M059J (cell line): ENCODE measurements around the gene LAPTM4A. TPM values are rescaled to one million over a fixed set of nuclear protein-coding genes. Genes with fewer than 3 reads are reported as not detected.
"Not testable (repeated sequence)": the region's sequence is repeated elsewhere in the genome, so short reads cannot be mapped to it uniquely, and the experiment has no call there.

Source experiments
- DNase-seq: peaks from one replicate; pipeline ENCODE4 v3.0.0-alpha.2; 2012; ENCODE audit warnings: low read depth
- total RNA-seq: library from RNA; depleted of rRNA; stranded (reverse); fragments of >200 nt; shearing (Covaris generic); gene quantifications from 2 replicates; pipeline ENCODE4 v1.2.3, GENCODE V29; 2014

LAPTM4A gene
- total RNA-seq, 1 experiment from 2014 or later = 211 TPM

DNA sequence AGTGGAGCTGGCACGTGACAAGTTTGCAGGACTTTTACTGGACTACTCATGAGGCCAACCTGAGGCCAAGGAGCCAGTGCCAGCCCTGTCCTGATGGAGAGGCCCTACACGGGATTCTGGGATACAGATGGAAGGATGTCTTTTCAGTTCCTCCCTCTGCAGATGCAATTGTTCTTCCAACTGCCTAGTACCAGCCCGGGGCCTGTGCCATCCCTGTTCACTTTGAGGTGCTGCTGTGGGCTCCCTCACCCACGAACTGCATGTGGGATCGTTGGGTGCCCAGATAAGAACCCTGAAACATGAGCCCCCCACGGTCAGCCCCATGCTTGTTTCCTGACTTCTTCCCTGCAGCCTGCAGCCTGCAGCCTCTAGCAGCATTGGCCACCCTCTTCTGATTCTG, 25.3 kb upstream of the LAPTM4A start:
- no peak for DNase-seq

DNA sequence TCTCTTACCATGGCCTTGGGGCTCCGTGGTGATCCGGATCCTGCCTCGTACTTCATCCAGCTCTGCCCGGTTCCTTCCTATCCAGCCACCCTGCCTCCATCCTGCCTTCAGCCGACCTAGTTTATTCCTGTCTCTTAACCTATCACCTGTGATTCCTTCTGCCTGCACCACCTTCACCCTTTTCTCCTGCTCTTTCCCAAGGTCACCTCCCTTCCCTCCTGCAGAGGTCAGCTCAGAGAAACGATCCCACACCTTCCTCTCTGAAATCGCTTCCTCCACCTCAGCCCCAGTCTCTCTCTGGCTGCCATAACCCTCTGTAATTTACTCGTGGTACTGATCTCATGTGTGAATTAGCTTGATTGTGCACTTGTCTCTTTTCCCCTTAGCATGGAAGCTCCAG, 23.5 kb upstream of the LAPTM4A start:
- no peak for DNase-seq

DNA sequence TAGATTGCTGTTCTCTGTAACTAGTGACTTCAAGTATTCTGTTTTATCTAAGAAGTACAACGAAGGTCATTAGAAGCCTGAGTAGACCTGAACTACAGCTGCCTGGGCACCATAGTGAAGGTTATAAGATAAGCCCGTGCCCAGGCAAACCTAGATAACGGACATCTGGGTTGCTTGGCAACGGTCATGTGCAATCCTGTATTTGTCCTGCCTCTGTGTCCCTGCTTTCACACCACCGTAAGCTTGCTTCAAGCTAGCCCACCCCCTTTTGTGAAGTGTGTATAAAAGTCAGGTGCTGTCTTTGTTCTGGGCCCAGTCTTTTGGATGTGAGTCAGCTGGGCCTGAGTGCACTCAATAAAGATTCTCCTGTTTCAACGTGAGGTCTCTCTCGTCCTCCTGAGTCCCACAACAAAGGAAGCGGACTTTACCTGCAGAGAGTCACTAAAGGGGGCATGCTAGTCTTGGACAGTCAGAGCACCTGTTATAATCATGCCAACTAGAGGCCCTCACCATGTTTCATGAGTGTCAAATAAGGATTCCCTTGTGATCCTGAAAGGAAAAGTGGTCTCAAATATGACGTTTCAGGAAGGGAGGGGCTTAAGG, 22.7 kb upstream of the LAPTM4A start:
- DNase-seq = not testable (repeated sequence)

DNA sequence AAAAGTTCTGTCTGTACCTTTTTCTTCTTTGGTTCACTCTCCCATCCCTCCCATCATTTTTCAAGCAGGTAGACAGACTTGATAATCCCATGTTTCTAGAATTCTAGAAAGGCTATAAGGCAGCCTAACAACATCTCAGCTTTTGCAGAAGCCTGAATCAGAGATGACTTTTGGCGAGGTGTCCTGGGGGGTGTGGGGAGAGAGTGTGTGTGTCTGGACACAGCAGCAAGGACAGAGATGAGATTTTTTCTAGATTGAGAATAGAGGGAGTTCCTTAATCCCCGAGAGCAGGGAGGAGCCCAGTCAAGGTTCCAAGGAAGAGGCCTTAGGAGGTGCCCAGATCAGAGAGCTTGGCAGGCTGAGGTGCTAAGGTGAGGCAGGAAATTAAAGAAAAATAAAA, 22.0 kb upstream of the LAPTM4A start:
- DNase-seq = no peak

DNA sequence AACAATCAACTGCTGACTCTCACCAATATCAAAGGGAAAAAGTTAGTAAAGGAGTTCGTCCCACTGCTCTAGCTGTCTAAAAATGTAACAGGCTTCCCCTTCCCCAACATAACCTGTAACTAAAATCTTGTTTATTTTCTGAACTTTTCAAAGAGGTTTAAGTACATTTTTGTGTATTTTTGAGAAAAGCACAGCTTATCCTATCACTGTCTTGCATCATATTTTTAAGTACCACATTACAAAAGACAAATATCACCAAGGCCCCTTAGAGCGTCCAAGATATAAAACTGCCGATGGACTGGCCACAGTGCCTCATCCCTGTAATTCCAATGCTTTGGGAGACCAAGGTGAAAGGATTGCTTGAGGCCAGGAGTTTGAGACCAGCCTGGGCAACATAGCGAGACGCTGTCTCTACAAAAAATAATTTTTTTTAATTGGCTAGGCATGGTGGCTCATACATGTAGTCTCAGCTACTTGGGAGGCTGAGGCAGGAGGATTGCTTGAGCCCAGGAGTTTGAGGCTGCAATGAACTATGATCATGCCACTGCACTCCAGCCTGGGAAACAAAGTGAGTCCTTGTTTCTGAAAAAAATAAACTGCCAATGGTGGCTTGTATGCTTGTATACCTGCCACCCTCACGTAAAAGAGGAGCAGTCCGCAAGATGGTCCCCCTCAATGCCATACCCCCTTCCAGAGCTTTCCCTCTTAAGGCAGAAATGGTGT, 21.2 kb upstream of the LAPTM4A start:
- DNase-seq = no peak

DNA sequence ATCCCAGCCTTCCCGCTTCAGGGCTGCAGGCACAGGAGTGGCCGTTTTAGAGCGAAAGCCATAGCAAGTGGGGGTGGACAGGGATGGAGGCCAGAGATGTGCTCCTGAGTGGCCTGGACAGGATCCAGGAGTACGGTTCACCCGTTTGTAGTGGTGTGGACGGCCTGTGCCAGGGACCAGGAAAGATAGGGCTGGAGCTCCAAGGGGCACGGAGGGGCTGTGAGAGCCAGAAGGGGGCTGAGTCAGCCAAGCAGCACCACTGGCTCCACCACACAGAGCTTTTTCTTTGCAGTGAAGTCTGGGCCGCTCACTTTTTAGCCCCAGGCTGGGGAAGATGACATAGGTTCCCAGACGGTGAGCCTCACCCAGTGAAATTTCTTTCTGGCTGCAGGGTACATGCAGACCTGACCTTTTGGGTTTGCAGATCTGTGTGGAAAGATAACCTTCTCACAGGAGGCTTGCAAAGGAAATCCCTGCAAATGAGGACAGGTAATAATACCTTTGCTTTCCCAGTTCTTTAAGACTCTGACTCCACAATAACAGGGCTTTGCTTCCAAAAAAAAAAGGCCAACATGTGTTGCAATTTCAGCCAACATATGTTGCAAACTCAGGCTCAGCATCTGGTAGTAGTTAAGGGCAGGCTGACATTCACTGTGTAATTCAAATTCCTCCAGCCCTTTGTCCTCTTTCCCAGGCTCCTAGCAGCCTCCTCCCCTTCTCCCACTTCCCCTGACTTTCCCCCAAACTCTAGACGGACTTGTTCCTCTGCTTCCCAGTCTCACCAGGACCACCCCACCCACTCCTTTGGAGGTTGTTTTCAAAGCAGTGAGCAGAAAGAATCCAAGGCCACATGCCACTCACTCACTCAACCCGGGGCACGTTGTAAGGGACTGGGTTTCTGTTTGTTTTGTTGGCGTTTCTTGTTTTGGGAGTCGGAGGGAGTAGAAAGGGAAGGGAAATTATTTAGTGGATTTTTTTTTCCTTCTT, 20.3 kb upstream of the LAPTM4A start:
- peak; percentile 94 for DNase-seq

DNA sequence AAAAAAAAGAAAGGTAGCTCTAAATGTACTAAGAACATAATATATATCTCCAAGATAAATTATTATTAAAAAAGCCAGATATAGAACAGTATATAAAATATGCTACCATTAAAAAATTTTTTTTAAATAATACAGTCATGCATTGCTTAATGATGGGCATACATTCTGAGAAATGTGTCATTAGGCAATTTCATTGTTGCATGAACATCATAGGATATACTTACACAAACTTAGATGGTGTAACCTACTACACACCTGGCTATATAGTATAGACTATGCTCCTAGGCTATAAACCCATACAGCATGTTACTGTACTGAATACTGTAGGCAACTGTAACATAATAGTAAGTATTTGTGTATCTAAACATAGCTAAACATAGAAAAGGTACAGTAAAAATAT, 18.3 kb upstream of the LAPTM4A start:
- DNase-seq = no peak

DNA sequence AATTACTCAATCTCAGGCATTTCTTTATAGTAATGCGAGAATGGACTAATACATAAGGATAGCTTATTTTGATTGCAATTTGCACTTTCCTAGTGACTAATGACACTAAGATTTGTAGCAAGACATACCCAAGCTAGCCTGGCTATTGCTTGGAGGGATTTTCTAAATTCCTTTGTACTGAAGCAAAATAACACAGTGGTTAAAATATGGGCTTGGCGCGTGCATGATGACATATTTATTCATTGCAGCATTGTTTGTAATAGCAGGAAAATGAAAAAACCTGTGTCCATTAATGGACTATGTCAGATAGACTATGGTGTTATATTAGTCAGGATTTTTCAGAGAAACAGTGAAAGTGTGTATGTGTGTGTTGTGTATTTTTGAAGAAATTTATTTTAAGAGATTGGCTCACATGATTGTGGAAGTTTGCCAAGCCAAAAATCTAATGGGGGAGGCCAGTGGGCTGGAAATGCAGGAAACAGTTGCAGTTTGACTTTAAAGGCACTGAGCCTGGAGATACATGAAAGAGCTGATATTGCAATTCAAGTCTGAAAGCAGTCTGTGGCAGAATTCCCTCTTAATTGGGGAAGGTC, 16.7 kb upstream of the LAPTM4A start:
- DNase-seq = peak; percentile 91

DNA sequence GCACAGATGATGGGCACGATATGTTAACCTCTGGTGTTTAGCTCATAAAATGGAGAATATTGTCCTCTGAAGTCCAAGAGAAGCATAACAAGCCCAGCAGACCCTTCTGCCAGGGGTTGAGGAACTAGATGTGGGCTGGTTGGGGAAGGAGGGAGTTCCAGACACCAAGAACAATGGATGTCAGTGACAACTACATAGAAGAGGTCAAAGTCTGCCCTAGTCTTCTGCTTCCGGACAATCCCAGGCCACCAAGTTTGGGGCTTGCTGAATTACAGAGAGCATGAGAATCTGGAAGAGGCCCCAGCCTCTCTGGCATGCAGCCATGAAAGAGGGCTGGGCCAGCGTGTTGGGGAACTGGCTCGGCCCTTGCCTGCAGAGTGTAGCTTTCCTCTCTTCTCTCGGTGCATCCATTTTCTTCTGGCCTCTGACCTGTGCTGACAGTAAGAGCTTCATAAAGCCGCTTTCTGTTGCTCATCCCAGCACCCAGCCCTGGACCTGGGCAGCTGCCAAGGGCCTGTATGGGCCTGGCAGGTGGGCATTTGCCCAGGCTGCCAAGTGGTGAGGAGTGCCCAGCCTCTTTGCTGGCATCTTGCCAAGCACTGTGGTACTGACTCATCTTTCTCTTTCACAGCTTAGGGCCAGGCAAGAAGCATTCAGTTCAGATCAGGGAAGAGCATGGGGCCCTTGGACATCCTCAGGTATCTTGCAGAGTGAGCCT, 14.6 kb upstream of the LAPTM4A start:
- DNase-seq = peak; percentile 95

DNA sequence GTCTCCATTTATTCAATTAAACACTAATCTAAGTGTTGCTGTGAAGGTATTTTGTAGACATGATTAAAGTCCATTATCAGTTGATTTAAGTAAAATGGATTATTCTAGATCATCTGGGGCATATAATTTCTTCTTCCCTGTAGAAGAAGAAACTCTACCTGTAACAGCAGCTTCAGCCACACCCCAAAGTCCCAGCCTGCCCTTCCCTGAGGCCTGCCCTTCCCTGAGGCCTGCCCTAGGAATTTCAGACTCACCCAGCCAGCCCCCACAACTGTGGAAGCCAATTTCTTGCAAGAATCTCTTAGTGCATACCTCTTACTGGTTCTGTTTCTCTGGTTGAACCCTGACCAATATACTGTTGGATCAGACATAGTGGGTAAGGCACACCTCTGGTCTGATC, 13.4 kb upstream of the LAPTM4A start:
- no peak for DNase-seq

DNA sequence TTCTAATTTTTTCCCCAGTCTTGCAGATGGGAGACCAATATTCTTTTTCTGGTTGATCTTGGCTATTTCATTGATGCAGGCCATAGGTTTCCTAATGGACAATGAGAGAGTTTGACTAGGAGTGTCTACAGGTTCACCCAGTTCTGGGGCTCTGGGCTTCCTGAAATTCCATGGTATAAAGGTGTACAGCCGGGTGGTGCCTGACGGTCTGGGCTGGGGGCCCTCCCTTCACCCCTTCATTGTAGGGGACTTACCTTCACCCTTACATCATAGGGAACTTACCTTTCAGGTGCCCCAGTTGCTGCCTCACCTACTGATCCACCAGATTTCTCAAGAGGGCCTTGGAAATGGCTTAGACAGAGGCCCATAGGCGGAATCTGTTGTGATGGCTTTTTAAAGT, 13.0 kb upstream of the LAPTM4A start:
- no peak for DNase-seq

DNA sequence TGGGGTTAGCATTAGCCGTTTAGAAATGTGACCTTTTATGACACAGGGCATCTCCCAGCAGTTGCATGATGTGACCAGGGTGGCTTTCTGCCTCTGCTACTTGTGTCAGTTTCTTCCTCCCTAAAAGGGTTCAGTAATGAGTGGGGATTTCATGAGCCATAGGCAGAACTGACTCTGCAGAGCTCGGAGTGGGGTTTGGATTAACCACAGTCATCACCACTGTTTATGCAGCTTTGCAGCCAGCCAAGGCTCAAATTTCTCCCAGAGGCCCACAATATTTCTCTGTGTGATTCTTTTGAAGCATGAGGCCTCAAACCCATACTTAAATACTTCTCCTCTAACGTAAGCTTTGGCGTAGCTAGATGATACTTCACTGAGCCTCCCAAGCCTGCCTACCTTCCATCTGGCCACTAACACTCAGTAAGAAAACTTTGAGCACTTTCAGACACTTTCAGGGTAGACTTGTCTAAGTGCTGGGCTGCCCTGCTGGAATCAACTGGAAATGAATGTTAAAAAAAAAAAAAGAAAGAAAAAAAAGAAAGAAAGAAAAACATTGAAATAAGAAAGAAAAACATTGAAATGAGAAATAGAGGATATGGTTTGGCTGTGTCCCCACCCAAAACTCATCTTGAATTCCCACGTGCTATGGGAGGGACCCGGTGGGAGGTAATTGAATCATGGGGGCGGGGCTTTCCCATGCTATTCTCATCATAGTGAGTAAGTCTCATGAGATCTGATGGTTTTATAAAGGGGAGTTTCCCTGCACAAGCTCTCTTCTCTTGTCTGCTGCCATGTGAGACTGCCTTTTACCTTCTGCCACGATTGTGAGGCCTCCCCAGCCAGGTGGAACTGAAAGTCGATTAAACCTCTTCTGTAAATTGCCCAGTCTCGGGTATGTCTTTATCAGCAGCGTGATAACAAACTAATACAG, 11.5 kb upstream of the LAPTM4A start:
- peak; percentile 84 for DNase-seq

DNA sequence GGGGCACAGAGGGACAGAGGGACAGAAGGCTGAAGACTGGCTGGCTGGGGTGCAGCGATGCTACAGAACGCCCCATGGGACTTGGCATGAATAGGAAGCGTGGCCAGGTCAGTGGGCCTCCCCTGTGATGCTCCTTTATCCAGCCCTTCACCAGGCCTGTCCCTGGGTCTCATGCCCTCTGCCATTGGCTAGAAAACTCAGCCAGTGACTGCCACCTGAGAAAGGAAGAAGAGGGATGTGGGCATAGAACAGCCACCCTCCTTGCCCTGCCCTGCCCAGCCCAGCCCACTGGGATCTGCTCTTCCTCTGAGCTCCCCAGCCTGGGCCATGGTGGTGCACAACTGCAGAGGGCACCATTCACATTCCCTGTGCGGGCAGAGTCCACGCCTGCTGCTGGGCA, 10.5 kb upstream of the LAPTM4A start:
- no peak for DNase-seq

DNA sequence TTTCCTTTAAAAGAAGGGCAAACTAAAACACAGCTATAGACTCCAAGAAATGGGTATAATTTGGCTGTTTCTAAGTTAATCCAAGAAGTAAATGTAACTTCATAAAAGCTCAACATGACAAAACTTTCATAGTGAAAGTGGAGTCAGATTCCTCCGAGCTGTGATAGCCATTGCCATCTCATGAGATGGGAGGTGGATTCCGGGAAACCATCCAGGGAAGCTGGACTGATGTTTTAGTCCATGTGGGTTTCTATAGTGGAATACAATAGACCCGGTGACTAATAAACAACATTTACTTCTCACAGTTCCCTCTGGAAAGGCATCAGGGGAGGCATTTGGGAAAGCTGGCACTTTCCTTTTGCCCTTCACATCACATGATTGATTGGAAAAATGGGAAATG, 10.0 kb upstream of the LAPTM4A start:
- peak; percentile 76 for DNase-seq

DNA sequence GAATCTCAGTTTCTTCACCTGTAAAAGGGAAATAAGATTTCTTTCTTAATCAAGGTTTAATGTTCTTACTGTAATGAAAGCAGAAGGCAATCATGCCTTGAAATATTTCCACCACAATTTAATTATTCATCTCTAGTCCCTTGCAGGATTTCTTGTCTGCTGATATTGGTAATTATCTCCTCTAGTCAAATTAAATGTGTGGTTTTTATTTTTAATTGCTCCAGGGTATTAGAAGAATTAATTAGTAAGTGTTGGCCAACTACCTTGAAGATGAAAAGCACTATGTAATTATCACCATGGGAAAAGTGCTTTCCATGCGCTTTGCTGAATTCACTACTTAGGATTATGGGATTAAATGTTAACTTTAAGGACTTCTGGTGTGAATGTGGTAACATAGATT, 8.7 kb upstream of the LAPTM4A start:
- DNase-seq = no peak

DNA sequence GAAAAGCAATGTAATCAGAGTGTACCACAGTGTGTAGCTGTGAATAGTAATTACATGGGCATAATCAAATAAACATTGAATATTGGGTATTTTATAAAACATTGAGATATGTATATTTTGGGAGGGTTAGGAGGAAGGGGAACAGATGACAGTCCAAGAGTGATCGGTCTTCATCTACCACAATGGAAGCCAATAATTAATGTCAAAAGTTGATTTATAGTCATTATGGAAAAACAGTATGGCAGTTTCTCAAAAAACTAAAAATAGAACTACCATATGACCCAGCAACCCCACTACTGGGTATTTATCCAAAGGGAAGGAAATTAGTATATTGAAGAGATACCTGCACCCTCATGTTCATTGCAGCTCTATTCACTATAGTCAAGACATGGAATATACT, 5.8 kb upstream of the LAPTM4A start:
- no peak for DNase-seq

DNA sequence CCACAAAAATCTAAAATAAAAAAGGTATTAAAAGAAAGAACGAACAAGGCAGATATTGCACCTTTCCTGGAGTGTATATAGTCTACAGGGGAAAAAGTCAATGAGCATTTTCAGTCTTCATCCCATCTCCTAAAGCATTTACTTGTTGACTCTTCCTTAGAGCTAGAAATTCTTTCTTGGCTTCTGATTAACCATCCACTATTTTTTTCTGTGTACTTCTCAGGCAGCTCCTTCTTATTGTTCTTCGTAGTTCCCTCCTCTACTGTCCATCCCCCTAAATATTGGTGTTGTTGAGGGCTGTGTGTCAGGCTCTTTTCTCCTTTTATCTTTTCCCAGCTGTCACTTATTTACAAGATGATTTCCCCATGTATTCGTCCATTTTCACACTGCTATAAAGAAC, 3.5 kb upstream of the LAPTM4A start:
- no peak for DNase-seq

DNA sequence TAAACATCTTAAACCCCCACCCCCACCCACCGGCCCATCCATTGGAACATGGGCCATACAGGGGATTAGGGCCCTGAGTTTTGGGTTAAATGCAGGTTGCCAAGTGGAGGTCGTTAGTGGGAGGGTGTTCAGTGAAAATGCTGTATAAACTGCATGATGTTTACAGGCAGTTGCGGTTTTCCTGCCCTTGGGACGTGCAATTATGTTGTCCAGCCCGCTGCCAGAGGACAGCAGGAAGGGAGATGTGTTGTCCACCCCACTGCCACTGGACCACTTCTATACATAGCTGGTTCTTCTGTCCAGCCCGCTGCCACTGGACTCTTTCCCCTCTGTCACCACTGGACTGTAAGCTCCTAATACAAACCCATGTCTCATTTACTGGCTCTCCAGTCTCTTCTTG, 2.7 kb upstream of the LAPTM4A start:
- DNase-seq = no peak

DNA sequence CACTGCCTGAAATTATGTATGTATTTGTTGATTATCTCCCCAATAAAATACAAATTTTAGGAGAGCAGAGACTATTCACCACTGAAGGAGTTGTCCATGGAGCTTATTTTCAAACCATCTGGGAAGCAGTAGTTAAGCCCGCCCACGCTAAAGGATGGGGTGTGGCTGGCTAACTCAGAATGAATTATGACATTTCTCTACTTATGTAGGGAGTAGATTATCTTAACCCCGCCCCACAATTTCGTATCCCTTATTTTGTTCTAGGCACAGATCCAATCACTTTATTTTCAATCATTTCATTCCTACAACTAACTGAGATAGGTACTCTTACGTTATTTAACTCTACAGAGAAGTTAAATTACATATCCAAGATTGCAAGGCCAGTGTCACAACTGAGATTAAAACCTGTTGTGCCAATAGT, 1.4 kb upstream of the LAPTM4A start:
- peak; percentile 59 for DNase-seq

DNA sequence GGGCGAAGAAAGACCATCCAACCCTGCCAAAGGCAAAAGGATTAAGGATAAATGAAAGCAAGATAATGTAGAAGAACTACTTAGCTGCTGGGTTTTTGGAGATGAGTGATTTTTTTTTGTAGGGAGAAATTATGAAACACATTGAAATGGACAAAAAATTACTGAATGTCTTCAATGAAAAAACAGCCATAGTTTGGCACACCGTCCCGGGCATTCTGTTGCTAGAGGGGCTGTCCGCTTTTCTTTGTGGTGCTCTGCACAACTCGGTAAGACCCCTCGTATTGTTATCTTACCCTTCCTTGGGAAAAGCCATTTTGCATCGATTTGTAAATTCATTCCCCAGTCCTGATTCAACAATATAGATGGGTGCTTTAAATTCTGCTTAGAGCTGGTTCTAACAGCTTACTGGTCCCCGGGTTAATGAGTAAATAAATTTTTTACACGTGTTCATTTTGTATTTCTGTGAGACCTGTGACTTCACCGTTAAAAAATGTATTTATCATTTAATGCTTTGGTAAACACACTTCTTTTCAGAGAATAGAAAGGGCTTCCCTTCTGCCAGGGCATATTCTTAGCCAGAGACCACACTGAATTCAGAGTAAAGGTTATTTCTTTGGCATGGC, 912 bp upstream of the LAPTM4A start:
- DNase-seq = peak; percentile 45
